ENCODE data around the gene RAI1. TPM values are rescaled to one million over a fixed set of nuclear protein-coding genes. Genes with fewer than 3 reads are reported as not detected.
A peak's percentile ranks its signal among the peaks of the same experiment; 100 is the strongest.

The RAI1 gene
- total and polyA plus RNA-seq, 2 of the 13 experiments (the other 11 are each of a cell fraction or from before 2014, with no cell fraction given): 3.4 to 5.2 TPM

DNA sequence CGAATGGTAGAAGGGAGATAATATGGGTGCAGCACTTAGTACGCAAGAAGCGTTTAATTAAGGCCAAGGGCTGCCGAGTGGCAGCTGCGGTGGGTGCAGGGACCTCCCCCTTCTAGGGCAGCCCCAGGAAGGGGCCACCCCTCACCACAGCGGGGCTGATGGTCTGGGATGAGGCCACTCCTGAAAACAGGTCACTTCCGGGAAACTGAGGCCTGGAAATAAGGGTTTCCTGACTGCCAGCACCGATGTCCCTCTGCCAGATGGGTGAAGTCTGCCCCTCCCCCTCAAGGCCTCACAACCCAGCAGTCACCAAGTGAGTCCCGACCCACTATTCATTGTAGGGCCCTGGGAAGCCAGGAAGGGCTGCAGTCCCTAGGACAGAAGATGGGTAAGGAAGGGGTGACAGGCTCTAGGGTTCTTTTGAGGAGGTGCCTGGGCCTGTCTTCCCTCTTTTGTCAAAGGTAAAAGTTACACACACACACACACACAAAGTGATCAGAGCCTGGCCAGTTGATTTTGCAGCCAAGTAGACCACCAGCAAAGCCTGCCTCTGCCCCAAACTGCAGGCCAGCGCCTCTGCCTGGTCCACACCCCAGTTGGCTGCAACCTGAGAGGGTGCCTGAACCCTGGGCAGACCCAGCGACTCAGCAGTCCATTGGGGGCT lies 143.0 kb downstream of the RAI1 start (continued):
- TF ChIP-seq ZNF235 (CRISPR knock-in tag; IDR thresholded peaks at IDR 0.05; ENCODE audit: borderline replicate concordance) (no peak), ZFP1 (CRISPR knock-in tag; IDR thresholded peaks at IDR 0.05) (no peak), RBM39 (IDR thresholded peaks at IDR 0.05; ENCODE audit: low read depth, low read length, poor library complexity, severe bottlenecking) (no peak), ASH2L (IDR thresholded peaks at IDR 0.05; ENCODE audit: insufficient read length, low read depth, low read length) (peak; percentile 8), ESRRA (CRISPR knock-in tag; IDR thresholded peaks at IDR 0.05; ENCODE audit: low read depth) (no peak), IRX3 (CRISPR knock-in tag; IDR thresholded peaks at IDR 0.05; ENCODE audit: borderline replicate concordance, low read depth) (no peak), THAP11 (CRISPR knock-in tag; IDR thresholded peaks at IDR 0.05) (no peak), SATB2 (CRISPR knock-in tag; IDR thresholded peaks at IDR 0.05) (no peak), SNAI1 (CRISPR knock-in tag; IDR thresholded peaks at IDR 0.05; ENCODE audit: borderline replicate concordance) (no peak), TAF15 (IDR thresholded peaks at IDR 0.05; ENCODE audit: low read depth, low read length, poor library complexity, severe bottlenecking) (no peak), ZNF354B (CRISPR knock-in tag; IDR thresholded peaks at IDR 0.05) (no peak), BCL6 (CRISPR knock-in tag; IDR thresholded peaks at IDR 0.05) (no peak), ZNF292 (CRISPR knock-in tag; IDR thresholded peaks at IDR 0.05; ENCODE audit: borderline replicate concordance, low read depth) (0 out of 2 replicates have a peak, but pooled peaks have one; percentile 6), XRCC5 (optimal IDR thresholded peaks at IDR 0.05; ENCODE audit: low read length) (no peak), ZC3H4 (CRISPR knock-in tag; IDR thresholded peaks at IDR 0.05; ENCODE audit: borderline replicate concordance) (no peak), ZBTB42 (CRISPR knock-in tag; IDR thresholded peaks at IDR 0.05) (no peak), ZBTB7A (CRISPR knock-in tag; IDR thresholded peaks at IDR 0.05) (no peak), HDAC1 (CRISPR knock-in tag; IDR thresholded peaks at IDR 0.05) (peak; percentile 36; the same call in 1 of the 2 replicates), NCOR1 (IDR thresholded peaks at IDR 0.05; ENCODE audit: borderline replicate concordance, low read length) (peak; percentile 48; the same call in 1 of the 2 replicates)
- TF ChIP-seq, protein P1, sequence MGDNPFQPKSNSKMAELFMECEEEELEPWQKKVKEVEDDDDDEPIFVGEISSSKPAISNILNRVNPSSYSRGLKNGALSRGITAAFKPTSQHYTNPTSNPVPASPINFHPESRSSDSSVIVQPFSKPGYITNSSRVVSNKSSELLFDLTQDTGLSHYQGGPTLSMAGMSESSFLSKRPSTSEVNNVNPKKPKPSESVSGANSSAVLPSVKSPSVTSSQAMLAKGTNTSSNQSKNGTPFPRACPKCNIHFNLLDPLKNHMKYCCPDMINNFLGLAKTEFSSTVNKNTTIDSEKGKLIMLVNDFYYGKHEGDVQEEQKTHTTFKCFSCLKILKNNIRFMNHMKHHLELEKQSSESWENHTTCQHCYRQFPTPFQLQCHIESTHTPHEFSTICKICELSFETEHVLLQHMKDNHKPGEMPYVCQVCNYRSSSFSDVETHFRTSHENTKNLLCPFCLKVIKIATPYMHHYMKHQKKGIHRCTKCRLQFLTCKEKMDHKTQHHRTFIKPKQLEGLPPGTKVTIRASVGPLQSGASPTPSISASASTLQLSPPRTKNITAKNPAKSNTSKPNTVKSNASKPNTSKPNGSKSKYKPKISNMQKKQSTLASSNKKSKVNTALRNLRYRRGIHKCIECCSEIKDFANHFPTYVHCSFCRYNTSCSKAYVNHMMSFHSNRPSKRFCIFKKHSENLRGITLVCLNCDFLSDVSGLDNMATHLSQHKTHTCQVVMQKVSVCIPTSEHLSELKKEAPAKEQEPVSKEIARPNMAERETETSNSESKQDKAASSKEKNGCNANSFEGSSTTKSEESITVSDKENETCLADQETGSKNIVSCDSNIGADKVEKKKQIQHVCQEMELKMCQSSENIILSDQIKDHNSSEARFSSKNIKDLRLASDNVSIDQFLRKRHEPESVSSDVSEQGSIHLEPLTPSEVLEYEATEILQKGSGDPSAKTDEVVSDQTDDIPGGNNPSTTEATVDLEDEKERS (CRISPR knock-in tag; IDR thresholded peaks at IDR 0.05): 0 out of 2 replicates have a peak, but pooled peaks have one; percentile 28
- TF ChIP-seq, protein P2, sequence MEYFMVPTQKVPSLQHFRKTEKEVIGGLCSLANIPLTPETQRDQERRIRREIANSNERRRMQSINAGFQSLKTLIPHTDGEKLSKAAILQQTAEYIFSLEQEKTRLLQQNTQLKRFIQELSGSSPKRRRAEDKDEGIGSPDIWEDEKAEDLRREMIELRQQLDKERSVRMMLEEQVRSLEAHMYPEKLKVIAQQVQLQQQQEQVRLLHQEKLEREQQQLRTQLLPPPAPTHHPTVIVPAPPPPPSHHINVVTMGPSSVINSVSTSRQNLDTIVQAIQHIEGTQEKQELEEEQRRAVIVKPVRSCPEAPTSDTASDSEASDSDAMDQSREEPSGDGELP (IDR thresholded peaks at IDR 0.05; ENCODE audit: borderline replicate concordance, low read depth): no peak
- TF ChIP-seq, protein P3, sequence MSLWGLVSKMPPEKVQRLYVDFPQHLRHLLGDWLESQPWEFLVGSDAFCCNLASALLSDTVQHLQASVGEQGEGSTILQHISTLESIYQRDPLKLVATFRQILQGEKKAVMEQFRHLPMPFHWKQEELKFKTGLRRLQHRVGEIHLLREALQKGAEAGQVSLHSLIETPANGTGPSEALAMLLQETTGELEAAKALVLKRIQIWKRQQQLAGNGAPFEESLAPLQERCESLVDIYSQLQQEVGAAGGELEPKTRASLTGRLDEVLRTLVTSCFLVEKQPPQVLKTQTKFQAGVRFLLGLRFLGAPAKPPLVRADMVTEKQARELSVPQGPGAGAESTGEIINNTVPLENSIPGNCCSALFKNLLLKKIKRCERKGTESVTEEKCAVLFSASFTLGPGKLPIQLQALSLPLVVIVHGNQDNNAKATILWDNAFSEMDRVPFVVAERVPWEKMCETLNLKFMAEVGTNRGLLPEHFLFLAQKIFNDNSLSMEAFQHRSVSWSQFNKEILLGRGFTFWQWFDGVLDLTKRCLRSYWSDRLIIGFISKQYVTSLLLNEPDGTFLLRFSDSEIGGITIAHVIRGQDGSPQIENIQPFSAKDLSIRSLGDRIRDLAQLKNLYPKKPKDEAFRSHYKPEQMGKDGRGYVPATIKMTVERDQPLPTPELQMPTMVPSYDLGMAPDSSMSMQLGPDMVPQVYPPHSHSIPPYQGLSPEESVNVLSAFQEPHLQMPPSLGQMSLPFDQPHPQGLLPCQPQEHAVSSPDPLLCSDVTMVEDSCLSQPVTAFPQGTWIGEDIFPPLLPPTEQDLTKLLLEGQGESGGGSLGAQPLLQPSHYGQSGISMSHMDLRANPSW (CRISPR knock-in tag; IDR thresholded peaks at IDR 0.05; ENCODE audit: borderline replicate concordance): no peak

Data from HepG2 (cell line).